Ishikawa (cell line): Measurements from ENCODE around the gene PTK6.

Experiments used
- CEBPB ChIP-seq: IDR thresholded peaks from 2 replicates; pipeline ENCODE4 v1.6.1; 2012
- CREB1 ChIP-seq: IDR thresholded peaks from 2 replicates; pipeline ENCODE4 v1.6.1; 2012; ENCODE audit warnings: low read depth
- EGR1 ChIP-seq: IDR thresholded peaks from 2 replicates; pipeline ENCODE4 v1.6.1; 2012
- EP300 ChIP-seq: IDR thresholded peaks from 2 replicates; pipeline ENCODE4 v1.6.1; 2012; ENCODE audit warnings: borderline replicate concordance
- FOXM1 ChIP-seq: IDR thresholded peaks from 2 replicates; pipeline ENCODE4 v1.6.1; 2012; ENCODE audit warnings: low read depth, borderline replicate concordance
- NFIC ChIP-seq: IDR thresholded peaks from 2 replicates; pipeline ENCODE4 v1.6.1; 2012
- RAD21 ChIP-seq: IDR thresholded peaks from 2 replicates; pipeline ENCODE4 v1.6.1; 2012; ENCODE audit warnings: low read depth
- TAF1 ChIP-seq: IDR thresholded peaks from 2 replicates; pipeline ENCODE4 v1.6.1; 2012; ENCODE audit warnings: low read depth, mild to moderate bottlenecking
- TCF12 ChIP-seq: IDR thresholded peaks from 2 replicates; pipeline ENCODE4 v1.6.1; 2012; ENCODE audit warnings: low read depth
- TEAD4 ChIP-seq: IDR thresholded peaks from 2 replicates; pipeline ENCODE4 v1.6.1; 2012
- YY1 ChIP-seq: IDR thresholded peaks from 2 replicates; pipeline ENCODE4 v1.6.1; 2012; ENCODE audit warnings: low read depth
- ZBTB7A ChIP-seq: IDR thresholded peaks from 2 replicates; pipeline ENCODE4 v1.6.1; 2012; ENCODE audit warnings: low read depth
- TF ChIP-seq, protein P1 (sequence below): IDR thresholded peaks from 2 replicates; pipeline ENCODE4 v1.6.1; 2012
- TF ChIP-seq, protein P2 (sequence below): IDR thresholded peaks from 2 replicates; pipeline ENCODE4 v1.6.1; 2012
- TF ChIP-seq, protein P3 (sequence below): IDR thresholded peaks from 2 replicates; pipeline ENCODE4 v1.6.1; 2012; ENCODE audit warnings: low read depth, mild to moderate bottlenecking

Gene PTK6

DNA sequence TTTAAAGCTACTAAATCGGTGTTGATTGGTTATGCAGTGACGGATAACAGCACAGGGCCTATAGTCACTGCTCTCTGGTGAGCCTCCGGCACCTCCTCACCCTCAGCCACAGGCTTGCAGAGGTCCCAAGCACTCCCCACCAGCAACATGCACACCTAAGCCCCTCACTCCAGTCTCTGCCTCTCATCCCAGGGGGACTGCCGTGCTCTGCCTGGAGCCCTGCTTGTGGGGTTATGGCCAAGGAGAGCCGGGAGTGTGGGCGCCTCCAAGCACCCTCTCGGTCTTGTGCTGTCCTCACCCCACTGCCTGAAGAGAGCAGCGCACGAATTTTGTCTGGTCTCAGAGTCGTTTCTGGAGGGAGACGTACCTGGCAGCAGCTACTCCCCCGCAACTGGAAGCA, 31.5 kb downstream of the PTK6 start:
- TF ChIP-seq TEAD4: no peak
- TF ChIP-seq CEBPB: no peak
- TF ChIP-seq NFIC: no peak
- TF ChIP-seq RAD21: no peak
- TF ChIP-seq, protein P1, sequence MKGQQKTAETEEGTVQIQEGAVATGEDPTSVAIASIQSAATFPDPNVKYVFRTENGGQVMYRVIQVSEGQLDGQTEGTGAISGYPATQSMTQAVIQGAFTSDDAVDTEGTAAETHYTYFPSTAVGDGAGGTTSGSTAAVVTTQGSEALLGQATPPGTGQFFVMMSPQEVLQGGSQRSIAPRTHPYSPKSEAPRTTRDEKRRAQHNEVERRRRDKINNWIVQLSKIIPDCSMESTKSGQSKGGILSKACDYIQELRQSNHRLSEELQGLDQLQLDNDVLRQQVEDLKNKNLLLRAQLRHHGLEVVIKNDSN: no peak
- no peak for TF ChIP-seq EGR1
- no peak for TF ChIP-seq FOXM1
- no peak for TF ChIP-seq ZBTB7A
- TF ChIP-seq TCF12: no peak
- TF ChIP-seq EP300: no peak
- TF ChIP-seq CREB1: no peak
- no peak for TF ChIP-seq YY1
- TF ChIP-seq, protein P2, sequence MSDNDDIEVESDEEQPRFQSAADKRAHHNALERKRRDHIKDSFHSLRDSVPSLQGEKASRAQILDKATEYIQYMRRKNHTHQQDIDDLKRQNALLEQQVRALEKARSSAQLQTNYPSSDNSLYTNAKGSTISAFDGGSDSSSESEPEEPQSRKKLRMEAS: no peak
- no peak for TF ChIP-seq TAF1
- TF ChIP-seq, protein P3, sequence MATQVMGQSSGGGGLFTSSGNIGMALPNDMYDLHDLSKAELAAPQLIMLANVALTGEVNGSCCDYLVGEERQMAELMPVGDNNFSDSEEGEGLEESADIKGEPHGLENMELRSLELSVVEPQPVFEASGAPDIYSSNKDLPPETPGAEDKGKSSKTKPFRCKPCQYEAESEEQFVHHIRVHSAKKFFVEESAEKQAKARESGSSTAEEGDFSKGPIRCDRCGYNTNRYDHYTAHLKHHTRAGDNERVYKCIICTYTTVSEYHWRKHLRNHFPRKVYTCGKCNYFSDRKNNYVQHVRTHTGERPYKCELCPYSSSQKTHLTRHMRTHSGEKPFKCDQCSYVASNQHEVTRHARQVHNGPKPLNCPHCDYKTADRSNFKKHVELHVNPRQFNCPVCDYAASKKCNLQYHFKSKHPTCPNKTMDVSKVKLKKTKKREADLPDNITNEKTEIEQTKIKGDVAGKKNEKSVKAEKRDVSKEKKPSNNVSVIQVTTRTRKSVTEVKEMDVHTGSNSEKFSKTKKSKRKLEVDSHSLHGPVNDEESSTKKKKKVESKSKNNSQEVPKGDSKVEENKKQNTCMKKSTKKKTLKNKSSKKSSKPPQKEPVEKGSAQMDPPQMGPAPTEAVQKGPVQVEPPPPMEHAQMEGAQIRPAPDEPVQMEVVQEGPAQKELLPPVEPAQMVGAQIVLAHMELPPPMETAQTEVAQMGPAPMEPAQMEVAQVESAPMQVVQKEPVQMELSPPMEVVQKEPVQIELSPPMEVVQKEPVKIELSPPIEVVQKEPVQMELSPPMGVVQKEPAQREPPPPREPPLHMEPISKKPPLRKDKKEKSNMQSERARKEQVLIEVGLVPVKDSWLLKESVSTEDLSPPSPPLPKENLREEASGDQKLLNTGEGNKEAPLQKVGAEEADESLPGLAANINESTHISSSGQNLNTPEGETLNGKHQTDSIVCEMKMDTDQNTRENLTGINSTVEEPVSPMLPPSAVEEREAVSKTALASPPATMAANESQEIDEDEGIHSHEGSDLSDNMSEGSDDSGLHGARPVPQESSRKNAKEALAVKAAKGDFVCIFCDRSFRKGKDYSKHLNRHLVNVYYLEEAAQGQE: no peak

DNA sequence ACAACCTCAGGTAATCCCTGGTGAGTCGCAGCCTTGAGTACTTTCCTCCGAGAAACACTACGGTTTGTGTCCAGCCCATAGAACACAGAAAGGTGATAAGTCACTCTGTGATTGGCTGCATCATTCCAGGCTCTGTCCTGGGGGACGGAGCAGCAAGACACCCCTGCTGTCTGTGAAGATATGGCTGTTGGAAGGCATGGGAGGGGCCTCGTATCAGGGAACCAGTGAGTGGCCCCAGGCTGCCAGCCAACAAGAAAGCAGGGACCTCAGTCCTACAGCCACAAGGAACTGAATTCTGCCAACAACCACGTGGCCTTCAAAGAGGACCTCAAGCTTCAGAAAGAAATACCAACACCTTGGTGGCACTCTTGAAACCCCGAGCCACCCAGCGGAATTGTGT, 31.9 kb downstream of the PTK6 start:
- TF ChIP-seq ZBTB7A (no peak), FOXM1 (no peak), TCF12 (no peak), EP300 (no peak), TAF1 (no peak), CEBPB (no peak), RAD21 (no peak)
- TF ChIP-seq, protein P2: no peak

DNA sequence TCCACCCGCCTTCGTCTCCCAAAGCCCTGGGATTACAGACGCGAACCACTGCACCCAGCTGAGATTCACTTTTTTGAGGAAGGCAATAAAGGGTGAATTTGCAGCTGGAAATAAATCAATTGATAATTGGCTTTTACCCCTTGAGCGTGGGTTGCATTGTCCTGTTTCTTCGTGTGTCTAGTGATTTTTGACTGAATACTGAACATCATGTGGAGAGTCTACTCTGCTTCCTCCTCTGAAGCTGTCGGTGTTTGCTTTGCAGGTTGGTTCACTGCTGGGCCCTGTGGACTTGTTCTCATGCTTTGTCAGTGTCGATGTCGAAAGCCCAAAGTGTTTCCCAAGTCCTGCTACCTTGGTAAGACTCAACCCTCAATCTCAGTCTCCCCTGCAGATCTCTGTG, 32.5 kb downstream of the PTK6 start:
- TF ChIP-seq YY1 (no peak), TAF1 (no peak), CREB1 (no peak), EGR1 (no peak), RAD21 (no peak), TEAD4 (no peak), NFIC (no peak), CEBPB (no peak), FOXM1 (no peak)
- TF ChIP-seq, protein P3: no peak

DNA sequence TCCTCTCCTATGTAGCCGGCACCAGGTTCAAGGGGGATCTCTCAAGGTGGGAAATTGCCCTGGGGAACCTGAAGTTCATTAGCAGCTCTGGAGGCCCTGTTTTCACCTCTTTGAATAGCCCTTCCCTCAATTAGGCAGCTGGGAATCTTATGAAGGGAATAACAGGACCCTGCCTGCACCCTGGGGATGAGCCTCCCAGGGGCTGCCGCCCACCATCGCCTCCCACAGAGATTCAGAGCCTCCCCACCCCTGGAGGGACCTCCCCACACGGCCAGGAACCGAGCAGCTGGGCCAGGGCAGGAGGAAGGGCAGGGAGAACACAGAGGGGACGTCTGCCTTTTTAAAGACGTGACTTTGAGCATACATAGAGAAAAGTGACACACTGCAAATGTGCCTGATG, 33.7 kb downstream of the PTK6 start:
- TF ChIP-seq TEAD4 (no peak), CEBPB (no peak), YY1 (no peak), EGR1 (no peak), EP300 (no peak), FOXM1 (no peak), CREB1 (no peak), TCF12 (no peak)
- TF ChIP-seq, protein P3: no peak

DNA sequence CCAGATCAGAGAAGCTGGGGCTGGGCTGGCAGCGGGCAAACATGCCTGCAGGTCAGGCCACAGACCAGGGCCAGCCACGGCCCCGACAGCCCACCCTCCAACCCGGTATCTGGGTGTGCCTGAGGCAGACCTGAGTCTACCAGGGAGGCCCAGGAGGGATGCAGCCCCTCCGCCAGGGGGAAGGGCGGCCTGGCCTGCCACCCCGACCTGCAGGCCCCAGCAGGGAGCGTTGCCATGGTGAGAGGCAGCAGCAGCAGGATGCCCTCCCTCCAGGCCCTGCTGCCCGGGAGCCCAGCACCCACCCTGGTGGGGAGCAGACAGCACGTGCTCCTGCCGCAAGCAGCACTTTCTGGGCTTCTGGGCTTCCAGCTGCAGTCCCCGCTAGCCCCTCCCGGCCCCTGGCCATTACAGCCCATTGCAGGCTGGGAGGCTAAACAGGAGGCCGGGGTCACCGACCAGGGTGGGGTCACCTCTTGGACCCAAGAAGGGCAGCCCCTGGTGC, 34.5 kb downstream of the PTK6 start:
- TF ChIP-seq, protein P2: no peak
- TF ChIP-seq CEBPB: no peak
- TF ChIP-seq FOXM1: no peak
